HG03280 (cell line): ENCODE measurements around the gene FAM53B.
A peak's percentile ranks its signal among the peaks of the same experiment; 100 is the strongest.

Source experiments
- ATAC-seq: cut with Tn5 transposase; IDR thresholded peaks from one replicate; pipeline ENCODE4 v1.9.1; 2021; ENCODE audit warnings: mild to moderate bottlenecking, moderate library complexity; ENCODE audit not compliant: unreplicated experiment

FAM53B gene

GRCh38 chr10:124698545-124699469 lies 45.4 kb downstream of the FAM53B start:
- ATAC-seq: no peak

GRCh38 chr10:124697837-124698544 lies 46.2 kb downstream of the FAM53B start:
- ATAC-seq: no peak

DNA sequence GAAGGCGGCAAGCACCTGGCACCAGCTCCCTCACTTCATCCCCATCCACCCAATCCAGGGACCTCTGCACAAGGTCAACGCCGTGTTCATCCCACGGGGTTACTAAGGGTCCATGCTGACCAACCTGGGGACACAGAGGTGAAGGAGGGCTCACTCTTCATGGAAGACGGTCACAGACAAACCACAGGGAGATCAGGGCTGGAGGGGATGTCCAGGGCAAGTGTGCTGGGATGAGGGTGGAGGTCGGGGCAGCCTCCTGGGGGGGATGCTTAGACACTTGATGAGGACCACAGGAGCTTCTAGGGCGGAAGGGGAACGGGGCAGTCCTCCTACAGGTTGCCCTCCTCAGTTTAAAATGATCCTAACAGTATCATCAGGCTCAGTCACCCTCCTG lies 46.7 kb downstream of the FAM53B start:
- ATAC-seq: no peak

DNA sequence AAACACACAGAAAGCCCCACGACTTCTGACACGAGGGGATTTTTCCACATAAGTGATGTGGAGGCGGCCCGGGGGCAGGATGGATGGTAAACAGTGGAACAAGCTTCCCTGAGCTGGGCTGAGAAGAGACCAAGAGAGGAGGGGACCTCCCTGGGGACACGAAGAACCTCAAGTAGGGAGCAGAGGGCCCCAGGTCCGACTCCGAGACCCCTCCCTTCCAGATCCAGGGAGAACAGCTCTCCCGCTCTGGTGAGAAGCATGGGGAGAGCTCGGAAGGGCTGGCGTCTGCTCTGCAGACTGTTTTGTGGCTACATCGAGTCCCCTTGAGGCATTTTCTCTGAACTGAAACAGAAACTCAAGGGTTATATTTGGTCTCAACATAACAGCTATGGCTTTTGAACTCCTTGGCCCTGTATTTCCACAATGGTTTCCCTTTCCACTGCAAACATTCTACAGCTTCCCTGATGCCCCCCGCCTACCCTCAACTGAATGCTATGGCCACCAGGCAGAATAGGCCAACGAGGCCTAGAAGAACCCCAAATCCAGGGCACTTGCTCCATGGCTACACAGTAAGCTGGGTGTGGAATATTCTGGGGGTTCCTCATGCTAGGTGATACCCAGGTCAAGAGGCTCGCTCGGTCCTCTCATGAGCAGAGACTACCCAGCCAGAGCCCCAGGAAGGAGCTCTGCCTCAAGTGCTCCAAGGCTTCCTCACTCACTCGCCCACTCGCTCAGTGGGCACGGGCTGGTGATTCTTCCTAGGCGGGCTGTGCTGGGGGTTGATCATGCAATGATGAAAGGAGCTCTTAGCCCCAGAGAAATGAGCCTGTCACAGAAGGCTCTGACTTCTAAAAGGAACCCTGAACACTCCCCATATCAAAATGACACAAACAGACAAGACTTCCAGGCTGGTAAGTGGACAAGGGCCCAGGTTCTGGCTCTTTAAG lies 47.5 kb downstream of the FAM53B start:
- peak; percentile 81 for ATAC-seq

DNA sequence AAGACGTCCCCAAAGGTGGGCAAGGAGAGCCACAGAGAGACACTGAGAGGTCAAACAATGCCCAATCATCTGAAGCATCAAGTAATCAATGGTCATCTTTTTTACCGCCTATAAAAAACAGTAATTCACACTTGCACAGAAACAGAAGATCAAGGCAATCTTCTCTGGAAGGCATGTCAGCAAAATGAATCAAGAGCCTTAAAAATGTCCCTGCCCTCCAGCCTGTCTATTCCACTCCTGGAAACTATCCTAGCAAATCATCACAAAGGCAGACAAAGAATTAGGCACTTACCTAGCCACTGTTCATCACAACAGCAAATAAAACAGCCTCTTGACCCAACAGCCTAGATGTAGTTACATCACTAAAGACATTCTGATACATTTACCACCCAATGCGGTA lies 48.9 kb downstream of the FAM53B start:
- ATAC-seq: no peak

DNA sequence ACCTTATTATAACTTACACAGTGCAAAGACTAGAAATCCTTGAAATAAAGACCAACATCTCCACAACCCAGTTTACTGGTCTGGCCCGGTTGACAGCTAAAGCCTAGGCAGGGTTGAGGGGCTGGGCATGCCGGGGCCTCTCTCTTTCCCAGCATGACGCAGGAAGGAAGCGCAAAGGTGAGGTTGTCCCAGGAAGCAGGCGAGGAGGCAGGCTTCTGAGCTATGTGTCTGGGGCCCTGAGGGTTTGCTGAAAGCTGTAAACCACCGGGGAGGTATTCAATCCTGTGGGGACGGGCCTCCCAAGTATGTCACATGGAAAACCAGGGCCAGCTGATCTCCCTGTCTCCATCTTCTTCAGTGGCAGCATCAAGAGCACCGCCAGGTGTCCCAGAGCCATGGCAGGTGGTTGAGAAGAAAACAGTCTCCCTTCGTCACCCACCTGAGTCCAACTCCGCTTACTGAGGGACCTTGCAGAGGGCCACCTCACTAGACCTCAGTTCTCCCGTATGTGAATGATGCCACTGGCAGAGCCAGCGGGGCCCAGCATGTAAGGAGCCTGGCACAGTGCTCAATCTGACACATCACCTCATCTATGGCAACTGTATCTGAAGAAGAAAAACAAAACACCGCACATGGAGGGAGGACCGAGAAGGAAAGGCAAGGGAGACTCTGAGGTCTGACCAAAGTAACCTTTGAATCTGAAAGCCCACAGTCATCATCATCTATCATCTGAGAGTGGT lies 49.5 kb downstream of the FAM53B start:
- ATAC-seq: no peak

DNA sequence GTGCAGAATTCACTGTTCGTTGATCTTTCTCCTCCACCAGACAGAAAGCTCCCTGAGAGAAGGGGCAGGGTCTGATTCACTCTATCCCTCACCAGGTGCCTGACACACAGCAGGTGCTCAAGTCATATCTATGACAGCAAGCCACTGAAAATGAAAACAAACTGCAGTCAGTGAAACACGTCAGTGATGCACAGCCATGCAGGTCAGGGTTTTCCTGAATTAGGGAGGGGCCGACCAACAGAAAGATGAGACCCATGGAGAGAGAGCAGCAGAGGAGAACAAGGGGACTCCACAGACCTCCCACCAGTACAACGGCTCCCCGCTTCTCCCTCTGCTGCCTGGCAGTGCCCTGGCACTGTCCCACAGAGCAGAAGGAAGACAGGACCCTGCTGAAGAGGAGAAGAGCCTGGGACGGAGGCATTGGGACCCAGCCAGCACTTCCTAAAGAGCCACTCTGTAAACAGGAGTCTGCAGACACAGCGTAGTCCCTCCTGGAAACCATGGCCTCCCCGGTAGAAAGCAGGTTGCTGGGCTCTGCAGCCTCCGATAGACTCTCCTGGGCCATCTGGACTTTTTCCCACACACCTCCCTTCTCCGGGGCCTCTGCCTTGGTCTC lies 50.3 kb downstream of the FAM53B start:
- peak; percentile 41 for ATAC-seq

DNA sequence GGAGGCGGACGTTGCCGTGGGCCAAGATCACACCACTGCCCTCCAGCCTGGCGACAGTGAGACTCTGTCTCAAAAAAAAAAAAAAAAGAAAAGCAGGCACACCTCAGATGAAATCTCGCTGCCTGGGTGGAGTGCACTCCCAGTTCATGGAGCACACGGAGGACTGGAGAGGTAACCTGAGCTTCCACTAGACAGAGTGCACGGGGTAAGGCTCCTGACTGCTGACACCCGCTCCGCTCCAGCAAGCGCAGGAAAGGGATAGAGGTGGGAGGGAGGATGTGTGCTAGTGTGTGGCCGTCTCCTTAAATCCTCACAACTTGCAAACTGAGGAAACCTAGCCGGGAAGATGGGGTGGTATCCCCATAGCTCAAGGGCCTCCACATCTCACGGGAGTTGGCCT lies 50.8 kb downstream of the FAM53B start:
- no peak for ATAC-seq

GRCh38 chr10:124692100-124692446 lies 52.1 kb downstream of the FAM53B start:
- no peak for ATAC-seq

DNA sequence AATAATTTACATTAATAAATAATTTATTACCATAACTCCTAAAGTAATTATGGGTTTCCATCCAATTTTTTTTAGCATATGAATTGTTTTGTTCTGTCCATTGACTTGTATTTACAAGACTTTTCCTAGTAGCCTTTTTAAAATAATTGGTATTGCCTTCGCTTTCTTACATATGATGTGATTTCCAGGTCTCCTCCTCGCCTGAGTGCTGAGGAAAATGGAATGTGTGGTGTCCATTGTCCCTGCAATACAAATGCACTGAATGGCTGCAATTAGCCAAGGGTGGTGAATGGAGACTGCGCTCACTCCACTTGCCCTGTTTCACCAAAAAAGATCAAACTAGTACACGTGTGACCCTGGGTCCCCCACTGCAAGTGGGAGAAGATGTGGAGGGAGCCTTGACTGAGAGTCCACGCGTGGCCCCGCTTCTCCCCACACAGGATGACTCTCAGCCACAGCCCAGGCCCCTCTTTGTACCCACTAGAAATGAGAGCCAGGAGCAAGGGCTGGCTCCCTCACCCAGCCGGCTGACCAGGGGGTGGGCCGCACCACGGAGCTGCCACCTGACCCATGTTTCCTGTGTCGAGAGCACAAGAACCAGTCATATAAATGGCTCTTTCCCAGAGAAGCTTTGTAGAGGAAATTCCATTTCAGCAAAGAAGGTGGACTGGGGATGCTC lies 52.6 kb downstream of the FAM53B start:
- ATAC-seq: no peak

DNA sequence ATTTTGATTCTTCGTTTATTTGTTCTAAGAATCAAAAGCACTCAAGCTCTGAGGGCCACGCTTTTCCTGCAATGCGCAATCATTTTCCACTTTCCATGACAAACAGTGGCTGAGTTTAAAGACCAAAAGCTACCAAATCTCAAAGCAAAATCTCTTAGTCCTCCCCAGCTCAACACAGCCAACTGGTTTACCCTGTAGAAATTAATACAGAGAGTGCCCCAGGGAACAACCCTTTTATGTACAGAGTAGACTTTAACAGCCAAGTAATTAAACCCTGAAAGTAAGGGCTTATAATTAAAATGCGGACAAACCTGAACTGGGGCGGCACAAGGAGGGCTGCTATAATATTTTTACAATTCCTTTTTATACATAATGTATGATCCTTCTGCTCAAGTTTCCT lies 53.2 kb downstream of the FAM53B start:
- ATAC-seq: no peak

DNA sequence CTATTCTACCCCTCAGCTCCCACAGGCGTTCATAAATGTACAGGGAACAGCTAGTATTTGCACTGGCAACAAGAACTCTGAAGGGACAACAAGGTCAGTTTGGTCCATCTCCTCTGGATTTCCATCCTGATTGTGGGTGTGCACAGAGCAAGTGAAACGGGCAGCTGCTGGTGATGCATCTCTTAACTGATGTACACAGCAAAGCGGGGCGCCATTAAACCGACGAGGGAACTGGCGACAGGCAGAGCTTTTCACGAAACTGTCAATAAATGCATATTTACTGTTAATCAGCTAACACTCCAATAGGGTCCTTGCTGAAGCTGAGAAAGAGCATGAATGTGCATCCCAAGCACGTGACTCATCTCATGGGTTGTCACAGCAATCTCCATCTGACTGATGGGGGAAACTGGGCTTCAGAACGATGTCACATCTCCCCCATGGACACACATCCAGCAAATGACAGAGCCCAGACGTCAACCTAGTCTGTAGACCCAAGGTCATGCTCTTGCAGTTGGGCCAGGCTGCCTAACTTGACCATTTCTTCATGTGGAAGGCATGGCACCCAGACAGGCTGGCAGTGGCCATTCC lies 54.2 kb downstream of the FAM53B start:
- ATAC-seq: no peak

DNA sequence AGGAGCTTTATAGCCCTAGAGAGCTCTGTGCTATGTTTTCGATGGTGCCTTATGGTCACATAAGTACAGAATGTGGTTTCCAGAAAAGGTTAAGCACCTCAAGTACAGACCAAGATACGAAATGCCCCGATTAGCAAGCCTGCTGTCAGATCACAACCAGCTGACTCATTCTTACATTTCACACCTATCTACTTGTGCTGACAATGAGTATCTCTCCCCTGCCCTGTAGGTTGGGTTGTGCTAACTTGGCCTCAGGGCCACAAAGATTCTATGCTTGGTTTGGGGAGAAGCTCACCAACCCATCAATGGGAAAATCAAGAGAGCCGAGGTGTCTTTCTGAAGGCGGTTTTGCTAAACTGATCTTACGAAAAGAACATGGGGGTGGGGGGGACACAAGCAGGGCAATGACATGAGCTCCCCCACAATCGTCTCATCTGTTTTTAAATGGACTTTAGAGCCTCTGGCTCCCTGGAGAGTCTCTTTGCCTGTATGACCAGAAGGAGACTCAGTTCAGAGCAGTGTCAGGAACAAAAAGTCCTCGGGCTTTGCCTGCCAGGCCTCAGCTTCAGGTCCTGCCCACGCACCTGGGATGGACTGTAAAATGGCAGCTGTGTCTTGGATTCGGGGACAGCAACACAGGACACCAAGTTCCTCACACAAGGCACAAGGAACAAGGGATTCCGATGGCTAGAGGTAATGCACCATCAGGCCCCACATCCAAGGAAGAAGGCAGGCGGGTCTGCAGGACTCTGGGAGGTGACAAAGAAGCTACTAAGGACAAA lies 55.1 kb downstream of the FAM53B start:
- ATAC-seq: peak; percentile 87

- ATAC-seq: peak; percentile 19
These were observed 55.8 kb downstream of the FAM53B start for GRCh38 chr10:124688386-124688785.

DNA sequence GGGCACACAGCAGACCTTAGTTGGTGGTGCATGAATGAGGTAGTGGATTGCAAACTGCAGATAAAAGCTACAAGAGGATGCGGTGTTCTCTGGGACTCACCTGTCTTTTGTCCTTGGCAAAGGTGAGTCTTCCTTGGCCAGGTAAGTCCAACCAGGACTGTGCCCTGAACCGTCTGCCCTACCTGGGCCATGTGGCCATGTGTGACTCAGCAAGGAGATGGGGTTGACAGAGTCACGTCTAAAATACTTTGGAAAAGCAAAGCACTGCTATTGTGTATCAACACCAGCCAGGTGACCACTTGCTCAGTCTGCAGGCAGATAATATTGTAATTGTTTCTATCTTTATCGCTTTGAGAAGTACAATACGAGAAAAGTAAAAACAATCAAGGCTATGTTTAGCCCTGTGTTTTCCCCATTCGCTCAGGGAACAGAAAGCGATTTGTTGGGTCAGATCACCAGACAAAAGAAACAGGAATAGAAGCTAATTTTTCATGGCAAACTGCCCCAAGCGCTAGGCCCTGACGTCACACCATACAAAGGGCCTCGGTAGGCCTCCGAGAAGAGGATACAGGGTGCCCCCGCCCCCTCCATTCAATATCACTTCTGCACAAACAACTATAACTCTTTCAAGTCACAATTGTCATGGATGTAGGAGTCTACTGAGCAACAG lies 57.3 kb downstream of the FAM53B start:
- no peak for ATAC-seq

- no peak for ATAC-seq
These were observed 58.9 kb downstream of the FAM53B start for GRCh38 chr10:124685261-124685660.

DNA sequence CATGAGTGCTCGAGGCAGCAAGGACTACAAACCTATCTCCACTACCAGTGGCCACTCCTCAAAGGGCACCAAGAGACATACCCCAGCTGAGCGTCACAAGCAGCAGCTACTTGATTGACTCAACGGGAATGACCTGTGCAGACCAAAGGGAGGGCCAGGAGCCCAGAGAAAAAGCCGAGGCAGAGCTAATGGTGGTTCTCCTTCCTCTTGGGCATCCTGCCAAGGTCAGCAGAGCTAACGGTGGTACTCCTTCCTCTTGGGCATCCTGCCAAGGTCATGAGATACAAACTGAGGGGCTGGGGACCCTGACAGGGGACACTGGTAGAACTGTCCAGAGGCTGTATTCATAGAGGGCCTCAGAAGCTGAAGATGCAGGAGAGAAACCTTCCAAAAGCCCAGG lies 60.4 kb downstream of the FAM53B start:
- ATAC-seq: no peak
